GM18858 (cell line): Measurements from ENCODE around the gene UNC45A.
"Not testable (repeated sequence)": the region's sequence is repeated elsewhere in the genome, so short reads cannot be mapped to it uniquely, and the experiment has no call there.

Experiments used
- ATAC-seq: cut with Tn5 transposase; IDR thresholded peaks from one replicate; pipeline ENCODE4 v1.9.1; 2021; ENCODE audit not compliant: unreplicated experiment

Gene UNC45A

GRCh38 chr15:90902840-90903732 lies 32.0 kb upstream of the UNC45A start, which contains the start of gene MAN2A2:
Gene MAN2A2, plus strand, starts transcription at chr15:90903302. Its CDS starts 906 bp downstream, at chr15:90904208.
- ATAC-seq: peak; percentile 40

GRCh38 chr15:90903733-90904536 lies 31.1 kb upstream of the UNC45A start:
- ATAC-seq: no peak

GRCh38 chr15:90904746-90905145 lies 30.3 kb upstream of the UNC45A start:
- no peak for ATAC-seq

GRCh38 chr15:90905306-90906180 lies 29.5 kb upstream of the UNC45A start:
- no peak for ATAC-seq

GRCh38 chr15:90906181-90906849 lies 28.8 kb upstream of the UNC45A start:
- no peak for ATAC-seq

GRCh38 chr15:90907051-90907660 lies 27.9 kb upstream of the UNC45A start:
- ATAC-seq: no peak

GRCh38 chr15:90907838-90908507 lies 27.1 kb upstream of the UNC45A start:
- ATAC-seq: no peak

GRCh38 chr15:90909449-90909848 lies 25.6 kb upstream of the UNC45A start:
- not testable (repeated sequence) for ATAC-seq

- no peak for ATAC-seq
These were observed 25.1 kb upstream of the UNC45A start for GRCh38 chr15:90909976-90910375.

- no peak for ATAC-seq
These were observed 24.4 kb upstream of the UNC45A start for GRCh38 chr15:90910441-90911301.

- no peak for ATAC-seq
These were observed 23.8 kb upstream of the UNC45A start for GRCh38 chr15:90911302-90911623.

- ATAC-seq: no peak
These were observed 22.9 kb upstream of the UNC45A start for GRCh38 chr15:90911906-90912769.

- no peak for ATAC-seq
These were observed 22.4 kb upstream of the UNC45A start for GRCh38 chr15:90912770-90913075.

GRCh38 chr15:90913398-90913944 lies 21.6 kb upstream of the UNC45A start:
- ATAC-seq: no peak

GRCh38 chr15:90914305-90915080 lies 20.6 kb upstream of the UNC45A start:
- ATAC-seq: no peak

- ATAC-seq: no peak
These were observed 19.8 kb upstream of the UNC45A start for GRCh38 chr15:90915216-90915807.
